Measurements from ENCODE around the gene CXCL17.

Gene CXCL17

GRCh38 chr19:42421591-42422031, 21.1 kb downstream of the CXCL17 start:
- no peaks in the 10 kb centered on the region for H3K79me2 ChIP-seq (ENCODE audit: control insufficient read depth, insufficient read depth, low read length, poor library complexity)
- no peak overlapping the region for H3K23ac ChIP-seq (ENCODE audit: low read length)
- no peak overlapping the region for H4K12ac ChIP-seq (ENCODE audit: low read depth, low read length)
- H3K4me2 ChIP-seq (ENCODE audit: low read length) = no peak overlapping the region
- no peak overlapping the region for H2BK120ac ChIP-seq (ENCODE audit: insufficient read depth, low read length, poor library complexity)
- no peak for DNase-seq
- H3K36me3 ChIP-seq (ENCODE audit: control insufficient read depth in 1 of 2, insufficient read depth in 2 of 2, low read length in 2 of 2) = no peaks in the 10 kb centered on the region
- H3K4me1 ChIP-seq (ENCODE audit: control insufficient read depth in 1 of 2, insufficient read depth in 2 of 2, low read length in 2 of 2) = peaks cover 6 to 13% of the 10 kb centered on the region in 2 experiments
- H3K18ac ChIP-seq (ENCODE audit: low read length) = no peak overlapping the region
- H3K27ac ChIP-seq (ENCODE audit: low read depth, low read length) = no peak overlapping the region
- no peak overlapping the region for H2BK12ac ChIP-seq (ENCODE audit: low read length)
- peaks cover 9% of the 10 kb centered on the region for H3K9me3 ChIP-seq (ENCODE audit: insufficient read depth, low read depth, low read length)
- H4K91ac ChIP-seq (ENCODE audit: low read depth, low read length) = no peak overlapping the region
- H3K9ac ChIP-seq (ENCODE audit: low read length) = no peak overlapping the region
- no CpG with 5 or more reads among the region's 9 CpGs for WGBS (ENCODE audit: extremely low coverage, insufficient coverage, insufficient read length)
- no peak overlapping the region for H3K4me3 ChIP-seq (ENCODE audit: low read depth, low read length)
- no peak overlapping the region for H3K14ac ChIP-seq (ENCODE audit: low read length)
- H3K4ac ChIP-seq (ENCODE audit: low read depth, low read length) = no peak overlapping the region
- no peak overlapping the region for H2AFZ ChIP-seq (ENCODE audit: insufficient read depth, low read length, poor library complexity)
- H4K8ac ChIP-seq (ENCODE audit: low read depth, low read length) = no peak overlapping the region
- no peak overlapping the region for H2BK5ac ChIP-seq (ENCODE audit: low read depth, low read length, poor library complexity)
- H2AK5ac ChIP-seq (ENCODE audit: low read length) = no peak overlapping the region
- H3K27me3 ChIP-seq (ENCODE audit: insufficient read depth, low read length) = peaks cover 8% of the 10 kb centered on the region
- H3K79me1 ChIP-seq (ENCODE audit: low read length) = peaks cover 2% of the 10 kb centered on the region

GRCh38 chr19:42421101-42421500, 21.6 kb downstream of the CXCL17 start:
- Histone ChIP-seq H2BK12ac (ENCODE audit: low read length) (no peak overlapping the region), H3K4me2 (ENCODE audit: low read length) (no peak overlapping the region), H2BK120ac (ENCODE audit: insufficient read depth, low read length, poor library complexity) (no peak overlapping the region), H3K9me3 (ENCODE audit: insufficient read depth, low read depth, low read length) (peaks cover 9% of the 10 kb centered on the region), H2AFZ (ENCODE audit: insufficient read depth, low read length, poor library complexity) (no peak overlapping the region), H3K27me3 (ENCODE audit: insufficient read depth, low read length) (peaks cover 8% of the 10 kb centered on the region), H4K91ac (ENCODE audit: low read depth, low read length) (no peak overlapping the region), H3K18ac (ENCODE audit: low read length) (no peak overlapping the region), H3K79me1 (ENCODE audit: low read length) (peaks cover 2% of the 10 kb centered on the region), H3K9ac (ENCODE audit: low read length) (no peak overlapping the region), H3K23ac (ENCODE audit: low read length) (no peak overlapping the region), H4K8ac (ENCODE audit: low read depth, low read length) (no peak overlapping the region), H3K4me3 (ENCODE audit: low read depth, low read length) (no peak overlapping the region), H4K12ac (ENCODE audit: low read depth, low read length) (no peak overlapping the region), H3K4ac (ENCODE audit: low read depth, low read length) (no peak overlapping the region), H2AK5ac (ENCODE audit: low read length) (no peak overlapping the region), H3K14ac (ENCODE audit: low read length) (no peak overlapping the region), H2BK5ac (ENCODE audit: low read depth, low read length, poor library complexity) (no peak overlapping the region), H3K4me1 (ENCODE audit: control insufficient read depth in 1 of 2, insufficient read depth in 2 of 2, low read length in 2 of 2) (peaks cover 6 to 13% of the 10 kb centered on the region in 2 experiments), H3K36me3 (ENCODE audit: control insufficient read depth in 1 of 2, insufficient read depth in 2 of 2, low read length in 2 of 2) (no peaks in the 10 kb centered on the region), H3K79me2 (ENCODE audit: control insufficient read depth, insufficient read depth, low read length, poor library complexity) (no peaks in the 10 kb centered on the region), H3K27ac (ENCODE audit: low read depth, low read length) (no peak overlapping the region)
- WGBS (ENCODE audit: extremely low coverage, insufficient coverage, insufficient read length) = no CpG with 5 or more reads among the region's 4 CpGs
- DNase-seq = no peak

DNA sequence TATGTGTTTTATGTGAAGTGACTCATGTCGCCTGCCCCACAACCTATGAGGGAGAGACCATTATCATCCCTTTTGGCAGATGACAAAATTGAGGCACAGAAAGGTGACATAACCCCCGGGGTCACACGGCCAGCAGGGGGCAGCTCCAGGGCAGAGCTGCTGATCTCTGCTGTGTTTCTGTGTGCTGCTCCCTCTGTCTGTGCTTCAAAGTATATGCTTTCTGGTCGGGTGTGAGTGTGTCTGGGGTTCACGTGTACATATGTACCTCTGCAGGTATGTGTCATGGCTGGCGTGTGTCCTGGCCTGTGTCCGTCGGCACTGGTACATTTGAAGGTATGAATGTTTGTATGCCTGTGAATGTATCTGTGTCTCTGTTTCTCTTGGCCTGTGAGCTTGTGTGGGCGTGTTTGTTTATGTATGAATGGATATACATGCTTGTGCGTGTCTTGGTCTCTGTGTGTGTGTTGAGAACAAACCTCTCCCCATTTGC, 22.6 kb downstream of the CXCL17 start:
- no peak overlapping the region for H4K8ac ChIP-seq (ENCODE audit: low read depth, low read length)
- no peak overlapping the region for H2BK12ac ChIP-seq (ENCODE audit: low read length)
- H3K18ac ChIP-seq (ENCODE audit: low read length) = no peak overlapping the region
- no peak overlapping the region for H2BK5ac ChIP-seq (ENCODE audit: low read depth, low read length, poor library complexity)
- H3K79me1 ChIP-seq (ENCODE audit: low read length) = peaks cover 2% of the 10 kb centered on the region
- H3K27me3 ChIP-seq (ENCODE audit: insufficient read depth, low read length) = peaks cover 8% of the 10 kb centered on the region
- H3K4me2 ChIP-seq (ENCODE audit: low read length) = no peak overlapping the region
- no peak overlapping the region for H3K27ac ChIP-seq (ENCODE audit: low read depth, low read length)
- H3K4ac ChIP-seq (ENCODE audit: low read depth, low read length) = no peak overlapping the region
- H4K12ac ChIP-seq (ENCODE audit: low read depth, low read length) = no peak overlapping the region
- peak; percentile 44 to 65 for DNase-seq
- no peak overlapping the region for H2AFZ ChIP-seq (ENCODE audit: insufficient read depth, low read length, poor library complexity)
- H3K4me3 ChIP-seq (ENCODE audit: low read depth, low read length) = no peak overlapping the region
- peaks cover 6 to 13% of the 10 kb centered on the region in 2 experiments for H3K4me1 ChIP-seq (ENCODE audit: control insufficient read depth in 1 of 2, insufficient read depth in 2 of 2, low read length in 2 of 2)
- no peak overlapping the region for H3K14ac ChIP-seq (ENCODE audit: low read length)
- no peaks in the 10 kb centered on the region for H3K79me2 ChIP-seq (ENCODE audit: control insufficient read depth, insufficient read depth, low read length, poor library complexity)
- peak overlapping the region; percentile 58 for H3K23ac ChIP-seq (ENCODE audit: low read length)
- H4K91ac ChIP-seq (ENCODE audit: low read depth, low read length) = no peak overlapping the region
- H3K9ac ChIP-seq (ENCODE audit: low read length) = no peak overlapping the region
- H2BK120ac ChIP-seq (ENCODE audit: insufficient read depth, low read length, poor library complexity) = no peak overlapping the region
- no peak overlapping the region for H2AK5ac ChIP-seq (ENCODE audit: low read length)
- H3K9me3 ChIP-seq (ENCODE audit: insufficient read depth, low read depth, low read length) = peaks cover 9% of the 10 kb centered on the region
- no peaks in the 10 kb centered on the region for H3K36me3 ChIP-seq (ENCODE audit: control insufficient read depth in 1 of 2, insufficient read depth in 2 of 2, low read length in 2 of 2)
- WGBS (ENCODE audit: extremely low coverage, insufficient coverage, insufficient read length) = no CpG with 5 or more reads among the region's 10 CpGs

- H3K4me1 ChIP-seq (ENCODE audit: control insufficient read depth in 1 of 2, insufficient read depth in 2 of 2, low read length in 2 of 2) = peaks cover 6 to 13% of the 10 kb centered on the region in 2 experiments
- H3K36me3 ChIP-seq (ENCODE audit: control insufficient read depth in 1 of 2, insufficient read depth in 2 of 2, low read length in 2 of 2) = no peaks in the 10 kb centered on the region
- no peak overlapping the region for H2BK120ac ChIP-seq (ENCODE audit: insufficient read depth, low read length, poor library complexity)
- H3K9ac ChIP-seq (ENCODE audit: low read length) = no peak overlapping the region
- peaks cover 2% of the 10 kb centered on the region for H3K79me1 ChIP-seq (ENCODE audit: low read length)
- H3K9me3 ChIP-seq (ENCODE audit: insufficient read depth, low read depth, low read length) = peaks cover 8% of the 10 kb centered on the region
- H2BK12ac ChIP-seq (ENCODE audit: low read length) = no peak overlapping the region
- H4K91ac ChIP-seq (ENCODE audit: low read depth, low read length) = no peak overlapping the region
- H4K8ac ChIP-seq (ENCODE audit: low read depth, low read length) = no peak overlapping the region
- H3K79me2 ChIP-seq (ENCODE audit: control insufficient read depth, insufficient read depth, low read length, poor library complexity) = no peaks in the 10 kb centered on the region
- H3K27me3 ChIP-seq (ENCODE audit: insufficient read depth, low read length) = peaks cover 7% of the 10 kb centered on the region
- H3K27ac ChIP-seq (ENCODE audit: low read depth, low read length) = no peak overlapping the region
- no peak overlapping the region for H3K23ac ChIP-seq (ENCODE audit: low read length)
- no peak overlapping the region for H2BK5ac ChIP-seq (ENCODE audit: low read depth, low read length, poor library complexity)
- no peak overlapping the region for H3K18ac ChIP-seq (ENCODE audit: low read length)
- H2AFZ ChIP-seq (ENCODE audit: insufficient read depth, low read length, poor library complexity) = no peak overlapping the region
- H2AK5ac ChIP-seq (ENCODE audit: low read length) = no peak overlapping the region
- no peak overlapping the region for H3K4me2 ChIP-seq (ENCODE audit: low read length)
- WGBS (ENCODE audit: extremely low coverage, insufficient coverage, insufficient read length) = no CpG with 5 or more reads among the region's 6 CpGs
- no peak overlapping the region for H3K4ac ChIP-seq (ENCODE audit: low read depth, low read length)
- no peak overlapping the region for H3K4me3 ChIP-seq (ENCODE audit: low read depth, low read length)
- H4K12ac ChIP-seq (ENCODE audit: low read depth, low read length) = no peak overlapping the region
- DNase-seq = no peak
- no peak overlapping the region for H3K14ac ChIP-seq (ENCODE audit: low read length)
Observed at GRCh38 chr19:42419309-42419708, 23.4 kb downstream of the CXCL17 start.
